Stomach (tissue), 9 donors: ENCODE measurements around the gene DISC1. TPM values are rescaled to one million over a fixed set of nuclear protein-coding genes. Genes with fewer than 3 reads are reported as not detected.

Experiments
- DNase-seq, 2 donors: peaks; one replicate each; pipeline versions ENCODE4 v3.0.0 to v3.0.0-alpha.2; 2013 to 2019
- H3K27ac ChIP-seq, 5 donors: fragments of 200-600 bp in 4 of 5; sonication (generic) in 4 of 5; one replicate each; pipeline ENCODE4 v1.5.1; 2013 to 2019; ENCODE audit warnings: mild to moderate bottlenecking in 1 of 5, moderate library complexity in 1 of 5
- H3K27me3 ChIP-seq, 3 donors: fragments of 200-600 bp; sonication (generic); one replicate each; pipeline ENCODE4 v1.5.1; 2017 to 2019; ENCODE audit warnings: mixed run types in 1 of 3
- H3K36me3 ChIP-seq, 4 donors: fragments of 200-600 bp; sonication (generic); 1 replicate in 3 of 4; 2 replicates in 1 of 4; pipeline ENCODE4 v1.5.1; 2016 to 2019
- H3K4me1 ChIP-seq, 4 donors: fragments of 200-600 bp; sonication (generic); one replicate each; pipeline ENCODE4 v1.5.1; 2016 to 2019
- H3K4me3 ChIP-seq, 4 donors: fragments of 200-600 bp; sonication (generic) in 3 of 4; one replicate each; pipeline ENCODE4 v1.5.1; 2016 to 2019; ENCODE audit warnings: mild to moderate bottlenecking in 1 of 4
- H3K9me3 ChIP-seq, 4 donors: fragments of 200-600 bp; sonication (generic); one replicate each; pipeline ENCODE4 v1.5.1; 2016 to 2019
- EP300 ChIP-seq: sonication (generic); formaldehyde crosslinking; IDR thresholded peaks from one replicate; pipeline ENCODE4 v1.6.1; 2017; ENCODE audit warnings: antibody characterized with exemption
- POLR2A ChIP-seq, 4 donors: fragments of 450-650 bp; IDR thresholded peaks; one replicate each; pipeline ENCODE4 v1.6.1; 2016; ENCODE audit warnings: antibody characterized with exemption in 4 of 4, control low read depth in 2 of 4, mild to moderate bottlenecking in 1 of 4, moderate library complexity in 1 of 4
- POLR2AphosphoS5 ChIP-seq, 3 donors: sonication (generic); formaldehyde crosslinking; IDR thresholded peaks; one replicate each; pipeline ENCODE4 v1.6.1; 2016; ENCODE audit warnings: antibody characterized with exemption in 3 of 3
- WGBS, 5 donors: extraction: QIAGEN DNeasy Blood & Tissue Kit in 3 of 5; methylation state at CpG; one replicate each; pipeline versions ENCODE4 v1.1.5 to v1.1.7; 2013 to 2018; 5-methylcytosine and 5-hydroxymethylcytosine counted together
- intact Hi-C: fragments of 100-400 bp; cut with DNase I; formaldehyde crosslinking; loops from one replicate; pipeline ENCODE4 v1.15.1; 2023; ENCODE audit warnings: low total_unique reads
- polyA plus RNA-seq, 3 donors: library from polyadenylated mRNA; stranded (reverse); fragments of 200-250 nt; gene quantifications; one replicate each; pipeline ENCODE4 v1.2.3, GENCODE V29; 2013
- total RNA-seq, 5 donors: library from RNA; depleted of rRNA; stranded (reverse); fragments of >200 nt; gene quantifications; one replicate each; pipeline versions ENCODE4 v1.1.0 to v1.2.3, GENCODE V29; 2014 to 2016
- TF ChIP-seq, protein P1 (sequence below), 7 experiments: fragments of 450-650 bp in 4 of 7; fragments of 200-600 bp in 3 of 7; sonication (generic) in 3 of 7; IDR thresholded peaks; one replicate each; pipeline ENCODE4 v1.5.1; 2016 to 2019; ENCODE audit warnings: antibody characterized with exemption in 7 of 7, control low read depth in 2 of 7, mild to moderate bottlenecking in 1 of 7
- donor health status: healthy with polysubstance abuse.
- donor health status: Bipolar disorder and iron deficiency.
- donor health status: healthy.

The DISC1 gene
- total and polyA plus RNA-seq, 8 donors, result 0.43 to 29.8 (median 1.6) TPM

DNA sequence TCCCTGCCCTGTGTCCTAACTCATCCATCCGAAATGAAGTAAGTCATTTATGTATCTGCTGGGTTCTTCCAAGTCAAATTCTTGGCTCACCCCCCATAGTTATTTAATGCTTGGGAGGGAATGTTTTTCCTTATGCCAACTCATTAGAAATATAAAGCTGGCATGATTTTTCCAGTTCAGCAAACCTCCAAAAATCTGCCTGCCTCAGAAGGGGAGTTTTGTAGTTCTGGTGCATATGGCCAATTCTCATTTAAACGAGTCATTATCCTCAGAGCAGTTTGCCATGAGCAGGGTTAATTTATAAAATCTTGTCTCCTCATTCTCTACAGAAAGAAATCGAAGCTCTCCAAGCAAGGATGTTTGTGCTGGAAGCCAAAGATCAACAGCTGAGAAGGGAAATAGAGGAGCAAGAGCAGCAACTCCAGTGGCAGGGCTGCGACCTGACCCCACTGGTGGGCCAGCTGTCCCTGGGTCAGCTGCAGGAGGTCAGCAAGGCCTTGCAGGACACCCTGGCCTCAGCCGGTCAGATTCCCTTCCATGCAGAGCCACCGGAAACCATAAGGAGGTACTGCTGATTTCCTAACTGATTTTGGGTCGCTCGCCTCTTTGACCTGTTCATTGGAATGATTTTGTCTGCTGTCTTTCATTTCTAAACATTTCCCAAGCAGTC lies 144.1 kb downstream of the DISC1 start:
- no peaks in the 10 kb centered on the region for H3K27me3 ChIP-seq
- H3K4me3 ChIP-seq, result no peak overlapping the region
- no peak for DNase-seq
- no peaks in the 10 kb centered on the region for H3K9me3 ChIP-seq
- intact Hi-C loops, result no loop called here
- peaks cover 0 to 23% (median 10%) of the 10 kb centered on the region in 4 donors for H3K36me3 ChIP-seq
- no peak overlapping the region for H3K27ac ChIP-seq
- TF ChIP-seq POLR2A (IDR thresholded peaks at IDR 0.05), result no peak
- no peak for TF ChIP-seq POLR2AphosphoS5 (IDR thresholded peaks at IDR 0.05)
- TF ChIP-seq, protein P1, sequence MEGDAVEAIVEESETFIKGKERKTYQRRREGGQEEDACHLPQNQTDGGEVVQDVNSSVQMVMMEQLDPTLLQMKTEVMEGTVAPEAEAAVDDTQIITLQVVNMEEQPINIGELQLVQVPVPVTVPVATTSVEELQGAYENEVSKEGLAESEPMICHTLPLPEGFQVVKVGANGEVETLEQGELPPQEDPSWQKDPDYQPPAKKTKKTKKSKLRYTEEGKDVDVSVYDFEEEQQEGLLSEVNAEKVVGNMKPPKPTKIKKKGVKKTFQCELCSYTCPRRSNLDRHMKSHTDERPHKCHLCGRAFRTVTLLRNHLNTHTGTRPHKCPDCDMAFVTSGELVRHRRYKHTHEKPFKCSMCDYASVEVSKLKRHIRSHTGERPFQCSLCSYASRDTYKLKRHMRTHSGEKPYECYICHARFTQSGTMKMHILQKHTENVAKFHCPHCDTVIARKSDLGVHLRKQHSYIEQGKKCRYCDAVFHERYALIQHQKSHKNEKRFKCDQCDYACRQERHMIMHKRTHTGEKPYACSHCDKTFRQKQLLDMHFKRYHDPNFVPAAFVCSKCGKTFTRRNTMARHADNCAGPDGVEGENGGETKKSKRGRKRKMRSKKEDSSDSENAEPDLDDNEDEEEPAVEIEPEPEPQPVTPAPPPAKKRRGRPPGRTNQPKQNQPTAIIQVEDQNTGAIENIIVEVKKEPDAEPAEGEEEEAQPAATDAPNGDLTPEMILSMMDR (IDR thresholded peaks at IDR 0.05), result no peak
- TF ChIP-seq EP300, result no peak
- no peaks in the 10 kb centered on the region for H3K4me1 ChIP-seq
- WGBS, 5 donors, result 70 to 85% (median 78%) methylated on average over 8 of the region's 8 CpGs

DNA sequence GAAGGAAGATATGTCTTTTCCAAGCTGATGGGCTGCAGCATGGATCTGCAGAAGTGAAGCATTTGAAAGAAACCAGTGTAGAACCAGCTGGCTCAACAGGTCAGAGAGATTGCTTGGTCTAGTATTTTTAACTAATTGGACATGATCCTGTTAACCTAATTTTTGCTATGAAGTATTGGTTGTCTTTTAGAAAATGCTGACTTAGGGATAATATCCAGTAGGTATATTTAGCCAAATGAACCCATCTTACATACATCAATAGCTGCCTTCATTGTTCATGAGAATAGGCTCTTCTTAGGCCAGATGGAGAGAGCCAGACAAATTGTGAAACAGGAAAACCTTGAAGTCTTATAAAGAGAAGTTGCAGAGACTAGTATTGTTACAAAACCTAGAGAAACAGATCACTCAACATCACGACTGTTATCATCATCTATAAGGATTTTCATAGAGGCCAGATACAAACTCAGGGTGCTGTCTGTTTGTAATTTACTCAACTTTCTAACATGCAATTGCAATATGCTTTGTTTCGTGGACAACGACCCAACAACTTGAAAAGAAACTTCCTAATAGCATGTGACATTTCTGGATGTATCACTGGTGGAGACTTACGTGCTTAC lies 148.2 kb downstream of the DISC1 start:
- H3K27ac ChIP-seq, result no peak overlapping the region
- H3K27me3 ChIP-seq, result no peaks in the 10 kb centered on the region
- H3K9me3 ChIP-seq, result no peaks in the 10 kb centered on the region
- peaks cover 0 to 14% (median 5%) of the 10 kb centered on the region in 4 donors for H3K4me1 ChIP-seq
- 84 to 95% (median 88%) methylated on average over 4 of the region's 4 CpGs for WGBS, 5 donors
- peaks cover 0 to 23% (median 8%) of the 10 kb centered on the region in 4 donors for H3K36me3 ChIP-seq
- TF ChIP-seq POLR2A (IDR thresholded peaks at IDR 0.05) (no peak), EP300 (no peak), POLR2AphosphoS5 (IDR thresholded peaks at IDR 0.05) (no peak)
- TF ChIP-seq, protein P1 (IDR thresholded peaks at IDR 0.05), result no peak
- H3K4me3 ChIP-seq, result no peak overlapping the region
- DNase-seq, result no peak
- intact Hi-C loops, result no loop called here

DNA sequence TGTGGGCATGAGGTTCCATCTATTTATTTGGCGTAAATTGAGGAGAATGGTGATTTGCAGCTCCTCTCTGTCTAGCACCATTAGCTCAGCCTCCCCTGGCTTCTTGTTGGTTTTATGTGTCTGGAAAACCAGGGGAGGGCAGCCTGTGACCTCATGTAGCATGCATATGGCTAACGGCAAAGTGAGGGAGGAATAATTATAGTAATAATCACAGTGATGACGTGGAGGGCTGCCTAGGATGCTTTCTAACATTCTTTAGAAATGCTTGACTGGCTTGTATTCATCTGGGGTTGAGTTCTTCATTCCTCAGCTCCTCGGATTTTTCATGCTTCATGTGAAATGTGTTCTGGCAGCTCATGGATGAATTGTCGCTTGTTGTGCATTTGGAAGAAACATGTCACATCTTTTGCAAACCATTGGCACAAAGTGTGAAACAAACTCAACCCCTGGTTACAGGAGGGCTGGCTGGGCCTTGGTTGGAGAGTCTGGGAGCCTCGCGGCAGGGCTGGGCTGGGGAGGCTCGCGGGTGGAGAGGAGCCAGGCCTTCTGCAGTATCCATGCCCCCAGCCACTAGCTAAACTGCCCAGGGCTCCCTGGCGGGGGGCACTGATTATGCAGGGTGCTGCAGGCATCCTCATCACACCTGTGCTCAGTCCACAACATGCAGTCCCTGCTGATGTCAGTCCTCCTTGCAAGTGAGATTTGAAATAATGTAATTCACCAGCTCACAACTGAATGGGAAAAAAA lies 149.6 kb downstream of the DISC1 start:
- H3K27ac ChIP-seq, result no peak overlapping the region
- intact Hi-C loops, result no loop called here
- H3K27me3 ChIP-seq, result no peaks in the 10 kb centered on the region
- no peak overlapping the region for H3K4me3 ChIP-seq
- 77 to 91% (median 84%) methylated on average over 10 of the region's 10 CpGs for WGBS, 5 donors
- H3K9me3 ChIP-seq, result no peaks in the 10 kb centered on the region
- peaks cover 0 to 17% (median 2%) of the 10 kb centered on the region in 4 donors for H3K36me3 ChIP-seq
- peak in 1 of 2 donors; percentile 40 for DNase-seq
- no peak for TF ChIP-seq EP300
- TF ChIP-seq, protein P1 (IDR thresholded peaks at IDR 0.05), result no peak
- no peak for TF ChIP-seq POLR2A (IDR thresholded peaks at IDR 0.05)
- TF ChIP-seq POLR2AphosphoS5 (IDR thresholded peaks at IDR 0.05), result no peak
- H3K4me1 ChIP-seq, result peaks cover 0 to 14% (median 5%) of the 10 kb centered on the region in 4 donors

DNA sequence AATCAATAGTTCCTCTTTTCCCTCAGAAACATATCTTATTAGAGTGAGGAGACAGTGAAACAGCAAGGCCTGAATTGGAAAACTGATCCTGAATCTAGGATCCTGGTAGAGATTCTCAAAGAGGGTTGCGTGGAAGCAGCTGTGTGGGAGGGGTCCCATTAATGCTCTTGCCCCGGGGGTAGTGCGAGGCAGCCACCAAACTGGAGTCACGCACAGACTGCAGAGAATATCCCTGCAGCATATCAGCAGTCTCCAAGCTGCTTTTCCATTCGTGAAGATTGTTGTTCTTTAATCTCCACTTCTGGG lies 150.1 kb downstream of the DISC1 start:
- Histone ChIP-seq H3K4me1 (peaks cover 0 to 18% (median 5%) of the 10 kb centered on the region in 4 donors), H3K9me3 (no peaks in the 10 kb centered on the region), H3K27ac (no peak overlapping the region), H3K4me3 (no peak overlapping the region), H3K36me3 (peaks cover 0 to 12% (median 0%) of the 10 kb centered on the region in 4 donors), H3K27me3 (no peaks in the 10 kb centered on the region)
- no peak for DNase-seq
- intact Hi-C loops, result no loop called here
- WGBS, 5 donors, result 75 to 85% (median 80%) methylated on average over 5 of the region's 5 CpGs
- TF ChIP-seq POLR2A (IDR thresholded peaks at IDR 0.05), result no peak
- TF ChIP-seq POLR2AphosphoS5 (IDR thresholded peaks at IDR 0.05), result no peak
- TF ChIP-seq, protein P1 (IDR thresholded peaks at IDR 0.05), result no peak
- TF ChIP-seq EP300, result no peak
